KBM-7 (cell line): ENCODE measurements around the gene TRAPPC14.

Experiments
- DNase-seq: peaks from one replicate; pipeline ENCODE4 v3.0.0-alpha.2; 2015
- in situ Hi-C: fragments of 300-500 bp; cut with MboI; formaldehyde crosslinking; loops from 2 replicates; pipeline ENCODE4 v1.14.3; 2020; ENCODE audit warnings: low sequenced_read_pairs, low pct_unique_long_range_greater_than_20kb, mixed read lengths

The TRAPPC14 gene

DNA sequence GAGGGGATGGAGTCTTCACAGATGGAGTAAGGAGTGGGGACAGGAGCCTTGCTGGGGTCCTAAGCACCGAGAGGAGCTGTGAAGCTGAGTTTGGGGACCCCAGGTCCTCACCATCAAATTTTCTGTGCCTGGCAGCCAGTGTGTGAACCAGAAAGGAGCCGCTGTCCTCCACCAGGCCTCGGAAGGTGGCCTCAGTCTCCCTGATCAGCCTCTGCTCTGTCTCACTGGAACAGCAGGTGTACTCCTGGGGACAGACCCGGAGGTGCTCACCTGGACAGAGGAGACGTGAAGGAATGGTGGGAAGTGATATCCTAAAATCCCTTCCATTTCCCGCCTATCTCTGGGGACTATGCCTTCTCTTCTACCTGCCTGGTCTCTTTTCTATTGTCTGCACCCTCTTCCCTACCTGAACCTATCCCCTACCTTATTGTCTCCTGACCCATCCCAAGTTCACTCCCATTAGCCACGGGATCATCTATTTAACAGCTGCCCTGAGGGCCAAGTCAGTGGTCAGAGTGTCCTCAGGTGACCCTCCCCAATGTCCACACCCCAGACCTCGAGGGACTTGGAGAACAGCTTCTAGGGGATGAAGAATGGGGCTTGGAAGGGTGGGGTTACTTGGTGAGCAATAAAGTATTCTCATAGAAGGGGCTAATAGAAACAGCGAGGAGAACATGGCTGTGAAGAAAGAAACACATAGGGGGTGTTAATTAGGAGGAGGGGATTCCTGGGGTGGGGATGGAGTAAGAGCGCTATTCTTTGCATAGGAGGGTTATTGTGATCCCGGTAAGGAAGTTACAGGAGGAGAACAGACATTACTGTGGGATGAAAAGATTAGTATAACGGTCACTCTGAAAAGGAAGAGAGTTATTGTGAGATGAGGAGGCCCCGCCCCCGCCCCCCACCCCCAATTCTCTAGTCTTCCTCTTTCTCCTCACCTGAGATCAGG, 17.8 kb upstream of the TRAPPC14 start:
- in situ Hi-C loops: no loop called here
- no peak for DNase-seq

DNA sequence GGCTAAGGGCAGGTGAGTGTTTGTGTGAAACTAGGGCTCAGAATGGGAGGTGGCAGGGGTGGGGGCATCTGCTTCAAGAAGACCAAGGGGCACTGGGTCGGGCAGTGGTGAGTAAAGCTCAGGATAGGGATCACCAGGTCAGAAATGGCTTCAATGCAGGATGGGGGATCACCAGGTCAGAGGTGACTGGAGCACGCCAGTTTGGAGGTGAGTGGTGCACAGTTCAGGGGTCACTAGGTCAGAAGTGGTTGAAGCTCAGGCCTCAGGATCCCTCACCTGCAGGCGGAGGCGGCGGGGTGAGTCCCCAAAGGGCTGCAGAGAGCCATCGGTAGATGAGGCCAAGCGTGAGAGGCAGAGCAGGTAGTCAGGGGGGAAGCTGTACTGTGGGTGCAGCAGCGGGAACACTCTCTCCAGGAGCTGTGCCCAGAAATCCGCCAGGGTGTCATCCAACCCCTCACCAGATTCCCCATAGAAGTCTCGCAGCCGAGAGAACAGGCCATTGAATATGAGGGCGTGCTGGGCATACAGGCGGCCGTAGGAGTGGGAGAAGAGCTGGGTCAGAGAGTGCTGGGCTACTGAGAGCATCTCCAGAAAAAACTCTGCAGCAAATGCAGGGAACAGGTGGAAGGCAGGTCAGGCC, 16.9 kb upstream of the TRAPPC14 start:
- DNase-seq: no peak
- in situ Hi-C loops: no loop called here

DNA sequence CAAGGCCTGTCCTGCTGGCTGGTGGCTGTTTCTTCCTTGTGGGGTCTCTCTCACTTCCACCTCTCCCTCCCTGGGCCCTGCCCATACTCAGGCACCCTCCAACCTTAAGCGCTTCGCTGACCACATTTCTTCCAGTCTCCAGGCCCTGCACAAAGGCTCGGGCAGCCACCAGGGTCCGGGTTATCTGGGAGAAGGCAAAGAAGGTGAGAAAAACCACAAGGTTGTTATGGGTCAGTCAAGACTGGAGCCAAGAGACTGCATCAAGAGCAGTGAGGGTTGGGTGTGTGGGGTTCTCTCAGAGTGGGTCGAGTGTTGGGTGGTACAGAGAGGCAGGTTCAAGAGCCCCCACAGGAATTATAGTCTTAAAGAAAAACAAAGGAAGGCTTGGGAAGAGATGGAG, 16.1 kb upstream of the TRAPPC14 start:
- in situ Hi-C loops: no loop called here
- DNase-seq: no peak

DNA sequence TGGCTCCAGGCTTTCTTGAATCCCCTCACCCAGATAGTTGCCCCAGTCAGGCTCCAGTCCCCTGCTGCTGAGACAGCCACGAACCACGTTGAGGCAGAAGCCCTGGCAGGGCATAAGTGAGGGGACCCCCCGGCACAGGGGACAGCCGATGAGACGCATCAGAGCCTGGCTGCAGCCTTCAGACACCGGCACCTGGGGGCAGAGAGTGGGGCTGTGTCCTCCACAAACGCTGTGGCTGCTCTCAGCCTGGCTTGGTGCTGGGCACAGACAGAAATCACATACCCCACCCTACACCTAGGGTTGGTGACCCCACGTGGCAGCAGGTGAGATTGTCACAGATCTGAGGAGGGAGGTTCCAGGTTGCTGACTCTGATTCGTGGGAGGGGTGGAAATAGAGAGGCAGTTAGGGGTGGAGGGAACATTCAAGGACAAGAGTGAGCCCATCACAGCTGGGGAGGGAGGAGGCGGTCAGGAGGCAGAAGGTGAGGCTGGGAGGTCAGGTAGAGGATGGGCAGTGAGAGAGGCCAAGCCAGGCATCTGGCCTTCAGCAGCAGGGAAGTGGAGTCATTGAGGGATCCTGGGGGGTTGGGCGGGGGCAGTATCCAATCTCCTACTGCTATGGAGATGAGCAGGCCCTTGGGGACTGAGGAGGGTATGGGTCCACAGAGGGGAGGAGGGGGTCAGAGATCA, 15.4 kb upstream of the TRAPPC14 start:
- DNase-seq: no peak
- in situ Hi-C loops: no loop called here

DNA sequence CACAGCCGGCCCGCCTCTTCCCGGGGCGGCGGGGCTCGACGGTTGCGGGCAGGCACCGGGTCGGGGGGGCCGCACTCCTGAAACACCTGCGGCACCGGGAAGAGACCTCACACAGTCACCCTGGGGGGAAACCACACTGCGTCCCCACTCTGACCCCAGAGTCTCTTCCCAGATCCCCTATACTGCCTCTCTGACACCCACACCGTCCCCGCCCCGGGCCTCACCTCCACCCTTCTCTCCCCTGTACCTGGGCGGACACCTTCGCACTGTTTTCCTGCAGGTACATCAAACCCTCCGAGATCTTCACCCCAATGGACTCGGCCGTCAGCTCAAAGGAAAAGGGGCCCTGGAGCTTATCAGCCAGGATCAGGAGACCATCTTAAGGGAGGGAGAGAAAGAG, 13.3 kb upstream of the TRAPPC14 start:
- no peak for DNase-seq
- in situ Hi-C loops: no loop called here

DNA sequence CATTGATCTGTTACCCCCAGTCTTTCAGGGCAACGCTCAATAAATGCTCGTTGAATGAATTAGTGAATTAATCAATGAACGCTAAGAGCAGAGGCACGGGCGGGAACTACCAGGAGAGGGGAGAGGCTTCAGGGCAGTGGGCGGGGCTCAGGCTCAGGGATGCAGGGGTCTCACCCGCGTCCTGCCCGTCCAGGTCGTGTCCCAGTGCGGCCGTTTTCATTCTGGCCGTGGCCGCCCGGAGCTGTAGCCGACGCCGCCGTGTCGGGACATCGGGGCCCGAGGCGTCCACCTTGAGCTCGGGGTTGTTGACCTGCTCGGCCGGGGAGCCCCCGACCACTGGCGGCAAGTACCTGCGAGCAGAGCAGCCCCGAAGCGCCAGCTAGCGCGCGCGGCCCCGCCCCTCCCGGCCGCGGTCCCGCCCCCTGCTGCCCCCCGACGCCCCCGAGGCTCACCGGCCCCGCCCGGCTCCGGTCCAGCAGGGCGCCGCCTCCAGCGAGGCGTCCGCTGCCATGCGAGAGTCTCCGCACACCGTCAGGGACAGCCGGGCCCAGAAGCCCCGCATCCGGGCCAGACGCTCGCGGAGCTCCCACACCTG, 12.7 kb upstream of the TRAPPC14 start:
- in situ Hi-C loops: no loop called here
- no peak for DNase-seq

DNA sequence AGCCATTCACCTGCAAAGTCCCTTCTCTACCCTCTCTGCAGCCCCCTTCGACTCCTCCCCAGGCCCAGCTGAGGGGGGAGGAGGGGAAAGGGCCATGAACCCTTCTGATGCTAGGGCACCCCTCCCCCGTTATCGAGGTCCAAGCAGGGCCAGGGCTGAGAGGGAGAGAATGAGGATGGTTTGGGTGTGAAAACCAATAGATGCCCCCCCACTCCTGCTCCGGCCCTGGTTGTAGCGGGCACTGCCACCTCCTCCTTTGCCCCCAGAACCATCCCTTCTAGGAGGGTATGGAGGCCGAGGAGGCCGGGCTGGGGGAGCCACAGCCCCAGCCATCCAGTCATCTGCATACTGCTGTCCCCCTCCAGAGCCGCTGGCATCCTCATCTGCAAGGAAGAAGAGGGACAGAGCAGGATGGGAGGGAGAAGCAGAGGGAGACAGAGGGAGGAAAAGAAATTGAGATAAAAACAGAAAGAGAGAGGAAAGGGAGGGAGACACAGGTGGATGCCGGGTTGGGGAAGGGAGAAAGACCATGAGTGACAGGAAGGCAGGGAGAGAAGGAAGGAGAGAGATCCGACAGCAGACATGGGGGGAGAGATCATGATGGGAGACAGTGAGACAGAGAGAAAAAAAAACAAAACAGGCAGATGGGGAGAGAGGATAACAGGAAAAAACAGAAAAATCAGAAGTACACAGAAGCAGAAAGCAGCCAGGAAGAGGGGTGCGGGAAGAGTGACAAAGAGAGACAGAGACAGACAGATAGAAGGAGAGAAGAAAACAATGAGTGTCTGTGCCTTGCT, 11.8 kb upstream of the TRAPPC14 start:
- no peak for DNase-seq
- in situ Hi-C loops: no loop called here

DNA sequence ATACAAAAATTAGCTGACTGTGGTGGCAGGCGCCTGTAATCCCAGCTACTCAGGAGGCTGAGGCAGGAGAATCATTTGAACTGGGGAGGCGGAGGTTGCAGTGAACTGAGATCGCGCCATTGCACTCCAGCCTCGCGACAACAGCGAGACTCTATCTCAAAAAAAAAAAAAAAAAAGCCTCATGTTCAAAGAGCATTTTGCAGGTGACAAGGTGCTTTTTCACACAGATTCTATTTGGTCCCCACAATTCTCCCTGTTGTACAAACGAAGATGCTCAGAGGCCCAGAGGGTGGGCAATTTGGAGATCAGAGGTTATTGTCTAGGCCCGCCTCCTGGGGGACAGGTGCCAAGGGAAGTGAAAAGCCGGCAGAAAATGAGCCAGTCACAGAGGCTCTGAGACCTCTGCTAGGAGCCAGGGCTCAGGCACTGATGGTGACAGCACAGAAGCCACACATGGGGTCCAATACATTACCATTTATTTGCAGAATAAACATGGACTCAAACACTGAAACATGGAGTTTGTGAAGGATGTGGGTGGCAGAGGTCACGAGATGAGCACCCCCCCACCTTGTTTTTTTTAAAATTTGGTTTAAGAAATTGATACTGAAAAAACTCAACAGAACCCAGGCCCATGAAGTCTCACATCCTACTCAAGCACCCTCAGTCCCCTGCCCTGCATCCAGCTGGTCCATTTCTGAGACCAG, 10.8 kb upstream of the TRAPPC14 start:
- in situ Hi-C loops: no loop called here

DNA sequence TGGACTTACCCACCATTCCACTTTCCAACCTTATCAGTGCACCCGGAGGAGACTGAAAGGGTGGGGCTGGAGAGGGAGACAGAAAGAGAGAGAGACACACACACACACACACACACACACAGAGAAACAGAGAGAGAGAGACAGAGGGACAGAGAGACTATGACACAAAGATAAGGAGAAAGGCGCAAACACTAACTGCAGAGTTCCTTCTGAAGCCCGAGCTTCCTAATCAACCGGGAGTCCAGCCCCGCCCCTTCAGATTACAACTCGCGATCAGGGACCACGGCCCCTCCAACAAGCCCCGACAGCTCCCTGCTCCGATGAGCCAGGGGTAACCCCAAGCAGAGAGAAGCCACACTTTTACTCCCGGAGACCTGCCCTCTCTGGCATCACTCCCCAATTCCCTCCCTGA, 9.4 kb upstream of the TRAPPC14 start:
- in situ Hi-C loops: no loop called here

More for the DNA sequence above, 10.8 kb upstream of the TRAPPC14 start:
- DNase-seq: no peak

DNA sequence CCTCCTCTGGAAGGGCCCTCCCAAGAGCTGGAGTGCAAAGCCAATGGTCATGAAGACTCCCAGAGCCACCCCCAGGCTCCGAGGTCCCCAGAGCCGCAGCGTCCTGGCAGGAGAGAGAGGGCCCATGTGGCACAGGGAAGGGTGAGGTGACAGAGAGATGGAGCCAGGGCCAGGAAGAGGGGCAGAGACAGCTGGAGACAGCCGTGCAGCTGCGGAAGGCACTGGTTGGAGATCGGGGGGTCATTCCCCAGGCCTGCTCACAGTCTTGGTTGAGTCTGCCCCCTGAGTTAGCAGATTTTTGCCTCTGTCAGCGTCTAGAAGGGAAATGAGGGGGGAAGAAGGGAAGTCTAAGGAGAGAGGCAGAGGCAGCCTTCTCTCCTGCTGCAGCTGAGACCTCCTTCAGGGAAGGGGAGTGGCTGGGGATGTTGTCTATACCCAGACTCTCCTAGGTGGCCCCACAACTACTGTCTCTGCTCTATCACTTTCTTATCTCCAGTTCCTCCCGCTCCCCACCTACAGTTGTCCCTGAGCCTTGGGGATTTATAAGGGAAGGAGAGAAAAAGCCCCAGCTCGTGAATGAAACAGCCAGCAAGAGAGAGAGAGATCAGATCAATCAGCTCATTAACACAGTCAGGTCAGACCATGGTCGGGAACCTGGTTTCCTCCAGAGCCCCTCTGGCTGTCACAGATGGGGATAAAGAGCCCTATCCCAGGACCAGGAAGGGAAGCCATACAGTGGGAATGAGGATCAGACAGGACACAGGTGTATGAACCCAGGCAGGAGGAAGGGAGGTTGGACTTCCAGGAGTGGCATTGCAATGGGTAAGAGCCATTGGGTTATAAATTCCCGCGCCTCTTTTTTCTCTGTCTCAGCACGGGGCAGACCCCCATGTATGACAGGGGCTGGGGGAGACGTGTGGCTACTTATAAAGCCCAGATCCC, 8.7 kb upstream of the TRAPPC14 start:
- in situ Hi-C loops: no loop called here
- DNase-seq: no peak

More for the DNA sequence above, 9.4 kb upstream of the TRAPPC14 start:
- no peak for DNase-seq

DNA sequence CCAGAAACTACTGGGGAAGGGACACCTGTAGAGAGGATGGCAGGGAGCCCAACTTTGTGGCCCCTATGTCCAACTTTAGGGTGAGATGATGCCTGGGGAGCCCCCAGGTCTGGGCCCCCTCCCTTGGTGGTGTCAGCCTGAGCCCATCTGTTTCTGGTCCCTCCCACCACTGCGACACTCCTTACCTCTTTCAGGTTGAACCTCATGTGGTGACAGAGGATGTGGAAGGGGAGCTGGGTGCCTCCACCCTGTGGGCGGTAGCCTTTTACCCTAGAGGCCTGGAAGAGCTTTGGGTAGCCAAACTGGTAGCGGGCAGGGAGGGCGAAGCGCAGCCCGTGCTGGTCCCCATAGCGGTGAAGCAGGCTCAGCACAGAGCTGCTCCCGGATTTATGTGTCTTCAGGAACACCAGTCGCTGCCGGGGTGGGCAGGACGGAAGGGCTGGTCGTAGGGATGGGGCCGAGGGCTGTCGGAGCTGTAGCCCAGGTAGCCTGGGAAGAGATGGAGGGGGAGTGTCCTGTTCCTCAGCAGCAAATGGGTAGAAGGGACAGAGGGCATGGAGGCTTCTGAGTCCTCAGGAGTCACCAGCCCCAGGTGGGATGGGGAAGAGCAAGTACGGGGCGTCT, 7.9 kb upstream of the TRAPPC14 start:
- in situ Hi-C loops: no loop called here
- no peak for DNase-seq

DNA sequence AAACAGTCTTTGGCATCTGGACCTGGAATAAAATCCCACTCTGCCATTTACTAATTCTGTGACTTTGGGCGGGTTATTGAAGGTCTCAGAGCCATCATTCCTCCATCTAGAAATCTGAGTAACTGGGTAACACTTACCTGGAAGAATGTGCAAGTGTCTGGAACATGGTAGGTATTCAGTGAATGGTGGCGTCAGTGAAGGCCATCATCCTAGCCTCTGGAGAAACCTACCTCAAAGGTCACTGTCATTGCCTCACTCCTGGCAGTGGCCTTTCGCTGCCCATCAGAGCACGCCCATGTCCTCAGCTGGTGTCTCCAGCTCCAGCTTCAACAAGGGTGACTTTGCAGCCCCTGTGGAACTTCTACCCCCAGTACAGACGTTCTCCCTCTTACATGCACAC, 5.3 kb upstream of the TRAPPC14 start:
- DNase-seq: no peak
- in situ Hi-C loops: no loop called here

DNA sequence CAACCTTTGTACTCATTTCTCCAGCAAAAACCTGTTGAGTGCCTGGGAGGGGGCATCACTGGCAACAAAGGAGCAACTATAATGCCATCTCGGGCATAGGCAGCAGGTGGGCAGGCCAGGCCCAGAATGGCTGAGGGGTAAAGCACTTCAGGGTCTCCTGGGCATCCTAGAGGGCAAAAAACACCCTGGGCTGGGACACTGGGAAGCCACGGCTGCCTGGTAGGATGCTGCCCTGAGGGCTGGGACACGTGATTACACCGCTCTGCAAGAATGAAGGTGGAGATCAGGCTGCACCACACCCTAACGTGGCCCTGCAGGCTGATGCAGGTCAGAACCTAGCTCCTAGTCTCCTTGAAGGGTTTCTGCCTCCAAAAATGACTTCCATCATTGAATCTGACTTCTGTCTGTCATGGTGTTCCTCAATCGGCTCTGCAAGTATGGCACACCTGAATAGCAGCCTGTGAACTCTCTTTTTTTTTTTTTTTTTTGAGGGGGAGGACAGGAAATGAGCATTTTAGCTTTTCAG, 4.5 kb upstream of the TRAPPC14 start:
- in situ Hi-C loops: no loop called here
- DNase-seq: no peak

DNA sequence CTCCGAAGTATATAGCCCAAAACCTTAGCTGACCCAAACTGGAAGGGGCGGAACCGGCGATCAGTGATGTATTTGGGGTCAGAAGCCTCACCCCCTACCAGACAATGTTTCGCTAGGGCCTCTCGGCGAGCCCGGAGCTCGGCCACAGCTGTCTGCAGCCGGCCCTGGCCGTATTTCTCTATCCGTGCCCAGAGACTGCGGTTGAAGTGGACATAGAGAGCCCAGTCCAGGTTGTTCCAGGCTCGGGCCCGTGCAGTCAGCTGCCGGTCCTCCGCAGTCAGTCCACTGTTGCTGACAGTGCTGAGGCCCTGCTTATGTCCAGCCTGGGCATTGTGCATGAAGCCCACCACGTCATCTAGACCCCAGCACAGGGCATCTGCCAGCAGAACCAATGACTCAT, 1.5 kb upstream of the TRAPPC14 start:
- in situ Hi-C loops: no loop called here
- DNase-seq: no peak

DNA sequence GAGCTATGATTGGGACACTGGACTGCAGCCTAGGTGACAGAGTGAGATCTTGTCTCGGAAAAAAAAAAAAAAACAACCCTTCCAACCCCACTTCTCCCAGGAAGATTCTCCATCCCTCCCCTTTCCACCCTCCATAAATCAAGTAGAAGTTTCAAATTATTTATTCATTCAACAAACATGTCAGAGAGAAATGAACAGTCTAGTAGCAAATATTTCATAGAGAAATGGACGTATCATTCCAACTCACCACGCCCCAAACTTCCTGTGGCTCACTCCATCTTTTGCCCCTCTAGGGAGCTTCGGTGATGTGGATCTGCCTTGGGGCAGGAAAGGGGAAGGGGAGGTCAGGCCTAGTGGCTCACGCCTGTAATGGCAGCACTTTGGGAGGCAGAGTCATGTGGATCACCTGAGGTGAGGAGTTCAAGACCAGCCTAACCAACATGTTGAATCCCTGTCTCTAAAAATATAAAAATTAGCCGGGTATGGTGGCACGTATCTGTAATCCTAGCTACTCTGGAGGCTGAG, 638 bp upstream of the TRAPPC14 start:
- in situ Hi-C loops: no loop called here
- no peak for DNase-seq
